ENCODE data around the gene GBP6.
"Not testable (repeated sequence)": the region's sequence is repeated elsewhere in the genome, so short reads cannot be mapped to it uniquely, and the experiment has no call there.

Gene GBP6

GRCh38 chr1:89363638-89364536, at the start of gene GBP6:
Gene GBP6 (plus strand): TSS chr1:89364059. CDS start chr1:89368552, 4,493 bp downstream.
- DNase-seq (ENCODE audit: low spot score) = no peak

GRCh38 chr1:89322402-89322801, 41.5 kb upstream of the GBP6 start:
- no peak for DNase-seq (ENCODE audit: low spot score)

- no peak for DNase-seq (ENCODE audit: low spot score)
Measured at GRCh38 chr1:89331890-89332289, 32.0 kb upstream of the GBP6 start.

GRCh38 chr1:89332461-89332860, 31.4 kb upstream of the GBP6 start:
- DNase-seq (ENCODE audit: low spot score) = no peak

GRCh38 chr1:89335486-89335885, 28.4 kb upstream of the GBP6 start:
- DNase-seq (ENCODE audit: low spot score) = no peak

DNA sequence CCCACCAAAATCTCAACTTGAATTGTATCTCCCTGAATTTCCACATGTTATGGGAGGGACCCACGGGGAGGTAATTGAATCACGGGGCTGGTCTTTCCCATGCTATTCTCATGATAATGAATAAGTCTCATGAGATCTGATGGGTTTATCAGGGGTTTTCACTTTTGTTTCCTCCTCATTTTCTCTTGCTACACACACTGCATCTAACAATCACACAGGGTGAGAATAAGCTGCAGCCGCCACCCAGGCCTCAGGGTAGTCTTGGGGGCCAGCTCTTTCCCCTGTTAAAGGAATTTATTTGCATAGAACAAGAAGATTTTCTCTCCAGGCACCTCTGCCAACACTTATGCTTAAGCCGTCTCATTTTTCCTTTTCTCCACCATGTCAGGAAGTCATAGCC, 26.0 kb upstream of the GBP6 start:
- no peak for DNase-seq (ENCODE audit: low spot score)

GRCh38 chr1:89339039-89339438, 24.8 kb upstream of the GBP6 start:
- DNase-seq (ENCODE audit: low spot score) = no peak

- DNase-seq (ENCODE audit: low spot score) = not testable (repeated sequence)
Measured at GRCh38 chr1:89345479-89345878, 18.4 kb upstream of the GBP6 start.

DNA sequence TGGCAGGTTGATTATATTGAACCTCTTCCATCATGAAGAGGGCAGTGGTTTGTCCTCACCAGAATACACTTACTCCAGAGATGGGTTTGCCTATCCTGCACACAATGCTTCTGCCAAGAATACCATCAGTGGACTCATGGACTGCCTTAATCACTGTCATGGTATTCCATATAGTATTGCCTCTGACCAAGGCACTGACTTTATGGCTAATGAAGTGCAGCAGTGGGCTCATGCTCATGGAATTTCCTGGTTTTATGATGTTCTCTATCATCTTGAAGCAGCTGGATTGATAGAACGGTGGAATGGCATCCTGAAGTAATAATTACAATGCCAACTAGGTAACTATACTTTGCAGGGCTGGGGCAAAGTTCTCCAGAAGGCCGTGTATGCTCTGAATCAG, 16.6 kb upstream of the GBP6 start:
- no peak for DNase-seq (ENCODE audit: low spot score)

- no peak for DNase-seq (ENCODE audit: low spot score)
Measured at GRCh38 chr1:89350298-89350697, 13.6 kb upstream of the GBP6 start.

GRCh38 chr1:89351597-89352311, 12.1 kb upstream of the GBP6 start:
- DNase-seq (ENCODE audit: low spot score) = no peak

GRCh38 chr1:89352421-89352820, 11.4 kb upstream of the GBP6 start:
- no peak for DNase-seq (ENCODE audit: low spot score)

- DNase-seq (ENCODE audit: low spot score) = no peak
Measured at GRCh38 chr1:89354205-89354604, 9.7 kb upstream of the GBP6 start.

- no peak for DNase-seq (ENCODE audit: low spot score)
Measured at GRCh38 chr1:89355056-89355455, 8.8 kb upstream of the GBP6 start.

GRCh38 chr1:89356658-89357400, 7.0 kb upstream of the GBP6 start:
- no peak for DNase-seq (ENCODE audit: low spot score)

- peak; percentile 61 for DNase-seq (ENCODE audit: low spot score)
Measured at GRCh38 chr1:89358287-89358893, 5.5 kb upstream of the GBP6 start.

GRCh38 chr1:89360716-89361115, 3.1 kb upstream of the GBP6 start:
- no peak for DNase-seq (ENCODE audit: low spot score)

- no peak for DNase-seq (ENCODE audit: low spot score)
Measured at GRCh38 chr1:89361681-89362080, 2.2 kb upstream of the GBP6 start.

DNA sequence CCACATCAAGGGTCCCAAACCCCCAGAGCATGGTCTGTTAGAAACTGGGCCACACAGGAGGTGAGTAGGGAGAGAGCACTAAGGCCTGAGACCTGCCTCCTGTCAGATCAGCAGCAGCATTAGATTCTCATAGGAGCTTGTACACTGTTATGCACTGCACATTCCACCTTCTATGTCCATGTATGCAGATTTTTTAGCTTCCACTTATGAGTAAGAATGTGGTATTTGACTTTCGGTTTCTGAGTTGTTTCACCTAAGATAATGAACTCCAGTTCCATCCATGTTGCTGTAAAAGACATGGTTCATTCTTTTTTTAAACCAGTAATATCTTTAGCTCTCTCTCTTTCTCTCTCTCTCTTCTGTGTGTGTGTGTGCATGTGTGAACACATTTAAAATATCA, 663 bp upstream of the GBP6 start:
- no peak for DNase-seq (ENCODE audit: low spot score)

GRCh38 chr1:89364954-89365550, 1.2 kb downstream of the GBP6 start:
- no peak for DNase-seq (ENCODE audit: low spot score)

DNA sequence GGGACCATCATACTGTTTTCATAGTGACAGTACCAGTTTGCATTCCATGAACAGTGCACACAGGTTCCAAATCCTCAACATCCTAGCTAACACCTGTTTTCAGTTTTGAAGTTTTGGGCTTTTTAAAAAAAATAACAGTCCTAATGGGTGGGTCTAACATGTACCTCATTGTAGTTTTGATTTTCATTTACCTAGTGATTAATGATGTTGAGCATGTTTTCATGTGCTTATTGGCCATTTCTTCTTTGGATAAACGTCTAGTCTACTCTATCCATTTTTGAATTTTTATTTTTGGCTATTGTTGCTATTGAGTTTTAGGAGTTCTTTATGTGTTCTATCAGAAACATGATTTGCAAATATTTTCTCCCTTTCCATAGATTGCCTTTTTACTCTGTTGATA, 3.4 kb downstream of the GBP6 start:
- no peak for DNase-seq (ENCODE audit: low spot score)

GRCh38 chr1:89369331-89369730, 5.5 kb downstream of the GBP6 start:
- DNase-seq (ENCODE audit: low spot score) = no peak

Measured in germinal center (tissue), 1 donor.